GM18861 (cell line): ENCODE measurements around the gene SHISA5.

Experiments used
- ATAC-seq: cut with Tn5 transposase; IDR thresholded peaks from one replicate; pipeline ENCODE4 v1.9.1; 2021; ENCODE audit not compliant: unreplicated experiment

The SHISA5 gene

GRCh38 chr3:48418651-48419050 lies 85.3 kb downstream of the SHISA5 start:
- ATAC-seq = no peak

GRCh38 chr3:48418140-48418539 lies 85.8 kb downstream of the SHISA5 start:
- no peak for ATAC-seq
